Calu3 (cell line): ENCODE measurements around the gene ZNF341. TPM values are rescaled to one million over a fixed set of nuclear protein-coding genes. Genes with fewer than 3 reads are reported as not detected.
A peak's percentile ranks its signal among the peaks of the same experiment; 100 is the strongest.

Source experiments
- BruUV-seq: library from RNA; stranded (reverse); fragments of 400-500 nt; replicated peaks from 2 replicates; lab custom pipeline; 2021; lab: Mats Ljungman, UMichigan
- CTCF ChIA-PET: fragments of 300-600 bp; sonication (Branson Sonifier 250); formaldehyde crosslinking; loops from one replicate; lab custom pipeline; 2022; ENCODE audit warnings: antibody characterized with exemption; lab: Charles Lee
- DNase-seq: peaks from one replicate; pipeline ENCODE4 v3.0.0; 2022
- H3K27ac Mint-ChIP-seq: one replicate; pipeline ENCODE4 v1.8.0; 2022; ENCODE audit warnings: mixed read lengths; ENCODE audit not compliant: unreplicated experiment
- H3K27me3 Mint-ChIP-seq: one replicate; pipeline ENCODE4 v1.8.0; 2022; ENCODE audit warnings: mixed read lengths; ENCODE audit not compliant: unreplicated experiment
- H3K36me3 Mint-ChIP-seq: one replicate; pipeline ENCODE4 v1.8.0; 2022; ENCODE audit warnings: mild to moderate bottlenecking, moderate library complexity, mixed read lengths; ENCODE audit not compliant: insufficient read depth, unreplicated experiment
- H3K4me1 Mint-ChIP-seq: one replicate; pipeline ENCODE4 v1.8.0; 2022; ENCODE audit warnings: mild to moderate bottlenecking, low read depth, mixed read lengths; ENCODE audit not compliant: unreplicated experiment
- H3K4me3 Mint-ChIP-seq: one replicate; pipeline ENCODE4 v1.8.0; 2022; ENCODE audit warnings: mild to moderate bottlenecking, low read depth, moderate library complexity, mixed read lengths; ENCODE audit not compliant: unreplicated experiment
- H3K9me3 Mint-ChIP-seq: one replicate; pipeline ENCODE4 v1.8.0; 2022; ENCODE audit warnings: low read depth, mixed read lengths; ENCODE audit not compliant: unreplicated experiment
- intact Hi-C: fragments of 100-400 bp; cut with micrococcal nuclease; formaldehyde crosslinking; loops from one replicate; pipeline ENCODE4 v1.10.0; 2022; ENCODE audit not compliant: unreplicated experiment
- total RNA-seq: library from RNA; stranded (reverse); gene quantifications from 2 replicates; pipeline ENCODE4 v1.2.3, GENCODE V29; 2022
- TF ChIP-seq, protein P1 (sequence below): fragments of 200-600 bp; IDR thresholded peaks from one replicate; pipeline ENCODE4 v1.8.0; 2022; ENCODE audit warnings: antibody characterized with exemption; ENCODE audit not compliant: unreplicated experiment

The ZNF341 gene
- total RNA-seq, 1 experiment from 2014 or later = 12.9 TPM

DNA sequence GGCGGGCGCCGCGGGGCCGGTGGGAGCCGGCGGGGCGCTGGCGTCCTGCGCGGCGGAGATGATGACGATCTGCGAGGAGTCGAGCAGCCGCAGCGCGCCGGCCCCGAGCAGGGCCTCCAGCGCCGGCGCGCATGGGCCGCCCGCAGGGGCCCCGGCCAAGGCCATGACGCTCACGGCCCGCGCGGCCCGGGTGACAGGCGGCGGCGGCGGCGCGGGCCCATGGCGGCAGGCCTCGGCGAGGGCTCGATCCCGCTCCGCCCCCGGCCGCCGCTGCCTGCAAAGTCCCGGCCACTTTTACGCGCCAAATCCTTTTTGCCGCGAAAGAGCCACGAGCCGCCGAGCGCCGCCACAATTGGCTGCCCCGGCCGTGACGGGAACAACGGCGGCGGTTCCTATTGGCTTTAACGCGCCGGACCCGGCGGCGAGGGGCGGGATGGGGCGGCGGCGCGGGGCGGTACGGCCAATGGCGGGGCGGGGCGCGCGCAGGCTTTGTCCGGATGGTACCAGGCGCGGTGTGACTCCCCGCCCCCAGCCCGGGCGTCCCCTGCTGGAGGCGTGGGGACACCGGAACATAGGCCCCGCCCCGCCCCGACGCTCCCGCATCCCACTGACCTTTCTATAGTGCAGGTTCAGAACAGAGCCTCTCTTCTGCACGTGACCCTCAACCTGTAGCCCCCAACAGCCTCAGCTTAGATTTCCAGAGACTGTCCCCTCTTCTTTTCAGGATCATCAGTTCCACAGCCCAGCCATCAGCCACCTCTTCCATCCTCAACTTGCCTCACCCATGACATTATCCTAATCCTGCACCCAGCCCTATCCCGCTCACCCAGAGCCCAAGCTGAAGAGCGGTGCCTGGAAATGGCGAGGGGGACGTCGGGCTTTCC, 45.5 kb upstream of the ZNF341 start, which contains the start of gene E2F1:
TSS of gene E2F1 (minus strand) at position 286 of the 884 bp plus-strand sequence. CDS start at position 165, 121 bp downstream.
- no peaks in the 10 kb centered on the region for H3K9me3 Mint-ChIP-seq
- H3K4me3 Mint-ChIP-seq = peak within 1 kb of the TSS; percentile 62
- TF ChIP-seq, protein P1, sequence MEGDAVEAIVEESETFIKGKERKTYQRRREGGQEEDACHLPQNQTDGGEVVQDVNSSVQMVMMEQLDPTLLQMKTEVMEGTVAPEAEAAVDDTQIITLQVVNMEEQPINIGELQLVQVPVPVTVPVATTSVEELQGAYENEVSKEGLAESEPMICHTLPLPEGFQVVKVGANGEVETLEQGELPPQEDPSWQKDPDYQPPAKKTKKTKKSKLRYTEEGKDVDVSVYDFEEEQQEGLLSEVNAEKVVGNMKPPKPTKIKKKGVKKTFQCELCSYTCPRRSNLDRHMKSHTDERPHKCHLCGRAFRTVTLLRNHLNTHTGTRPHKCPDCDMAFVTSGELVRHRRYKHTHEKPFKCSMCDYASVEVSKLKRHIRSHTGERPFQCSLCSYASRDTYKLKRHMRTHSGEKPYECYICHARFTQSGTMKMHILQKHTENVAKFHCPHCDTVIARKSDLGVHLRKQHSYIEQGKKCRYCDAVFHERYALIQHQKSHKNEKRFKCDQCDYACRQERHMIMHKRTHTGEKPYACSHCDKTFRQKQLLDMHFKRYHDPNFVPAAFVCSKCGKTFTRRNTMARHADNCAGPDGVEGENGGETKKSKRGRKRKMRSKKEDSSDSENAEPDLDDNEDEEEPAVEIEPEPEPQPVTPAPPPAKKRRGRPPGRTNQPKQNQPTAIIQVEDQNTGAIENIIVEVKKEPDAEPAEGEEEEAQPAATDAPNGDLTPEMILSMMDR = no peak
- DNase-seq = peak; percentile 100
- intact Hi-C loops = loop anchor here (5.0 kb wide), 1 partner anchor 111 kb away; no protein-coding TSS in a partner anchor
- no TSS peak for BruUV-seq
- CTCF ChIA-PET = interaction anchor here (1.0 to 1.1 kb wide), 2 partner anchors 19 to 46 kb away, joined by 3 read pairs; no protein-coding TSS in a partner anchor
- no peaks in the 10 kb centered on the region for H3K27me3 Mint-ChIP-seq
- peaks cover 45% of the 10 kb centered on the region for H3K36me3 Mint-ChIP-seq
- peak within 1 kb of the TSS; percentile 69 for H3K27ac Mint-ChIP-seq
- peaks cover 44% of the 10 kb centered on the region for H3K4me1 Mint-ChIP-seq

- intact Hi-C loops = loop anchor here (5.0 kb wide), 1 partner anchor 110 kb away; no protein-coding TSS in a partner anchor
- Mint-ChIP-seq H3K4me1 (peaks cover 40% of the 10 kb centered on the region), H3K36me3 (peaks cover 39% of the 10 kb centered on the region), H3K27ac (peak overlapping the region; percentile 44), H3K4me3 (peak overlapping the region; percentile 62), H3K9me3 (no peaks in the 10 kb centered on the region), H3K27me3 (no peaks in the 10 kb centered on the region)
- CTCF ChIA-PET = interaction anchor here (1.1 kb wide), 1 partner anchor 20 kb away, joined by 3 read pairs; no protein-coding TSS in a partner anchor
- BruUV-seq = no TSS peak
- TF ChIP-seq, protein P1 = no peak
- DNase-seq = no peak
Measured at GRCh38 chr20:33686984-33687366, 44.8 kb upstream of the ZNF341 start.

GRCh38 chr20:33687370-33687915, 44.4 kb upstream of the ZNF341 start:
- H3K27me3 Mint-ChIP-seq = no peaks in the 10 kb centered on the region
- BruUV-seq = no TSS peak
- no peak overlapping the region for H3K27ac Mint-ChIP-seq
- CTCF ChIA-PET = interaction anchor here (0.6 to 1.1 kb wide), 2 partner anchors 20 to 1528 kb away, joined by 3 to 4 read pairs; no protein-coding TSS in a partner anchor
- no peaks in the 10 kb centered on the region for H3K9me3 Mint-ChIP-seq
- no peak for DNase-seq
- intact Hi-C loops = loop anchor here (5.0 kb wide), 1 partner anchor 110 kb away; no protein-coding TSS in a partner anchor
- peaks cover 35% of the 10 kb centered on the region for H3K4me1 Mint-ChIP-seq
- TF ChIP-seq, protein P1 = no peak
- peaks cover 38% of the 10 kb centered on the region for H3K36me3 Mint-ChIP-seq
- peak overlapping the region; percentile 62 for H3K4me3 Mint-ChIP-seq
